ENCODE data around the gene HOXC11.
A peak's percentile ranks its signal among the peaks of the same experiment; 100 is the strongest.

HOXC11 gene

GRCh38 chr12:54015018-54015931 is 42.3 kb downstream of the HOXC11 start:
- no peak for DNase-seq (ENCODE audit: low read depth)
- peak overlapping the region; percentile 78 for H3K4me3 ChIP-seq (ENCODE audit: low read depth, low read length)

- no peak for DNase-seq (ENCODE audit: low read depth)
- peak overlapping the region; percentile 78 for H3K4me3 ChIP-seq (ENCODE audit: low read depth, low read length)
Observed at GRCh38 chr12:54016051-54016450, 43.1 kb downstream of the HOXC11 start.

GRCh38 chr12:54016478-54016964 is 43.6 kb downstream of the HOXC11 start:
- peak overlapping the region; percentile 78 for H3K4me3 ChIP-seq (ENCODE audit: low read depth, low read length)
- peak; percentile 85 for DNase-seq (ENCODE audit: low read depth)

GRCh38 chr12:54017027-54017788 is 44.3 kb downstream of the HOXC11 start:
- H3K4me3 ChIP-seq (ENCODE audit: low read depth, low read length): peak overlapping the region; percentile 78
- DNase-seq (ENCODE audit: low read depth): no peak

GRCh38 chr12:54017878-54018467 is 45.0 kb downstream of the HOXC11 start:
- DNase-seq (ENCODE audit: low read depth): peak; percentile 85
- peak overlapping the region; percentile 78 for H3K4me3 ChIP-seq (ENCODE audit: low read depth, low read length)

GRCh38 chr12:54018468-54018984 is 45.6 kb downstream of the HOXC11 start:
- peak overlapping the region; percentile 78 for H3K4me3 ChIP-seq (ENCODE audit: low read depth, low read length)
- DNase-seq (ENCODE audit: low read depth): no peak

- peak overlapping the region; percentile 78 for H3K4me3 ChIP-seq (ENCODE audit: low read depth, low read length)
- DNase-seq (ENCODE audit: low read depth): no peak
Observed at GRCh38 chr12:54019091-54019811, 46.3 kb downstream of the HOXC11 start.

GRCh38 chr12:54019924-54020590 is 47.1 kb downstream of the HOXC11 start:
- no peak for DNase-seq (ENCODE audit: low read depth)
- H3K4me3 ChIP-seq (ENCODE audit: low read depth, low read length): peak overlapping the region; percentile 78

- peak overlapping the region; percentile 78 for H3K4me3 ChIP-seq (ENCODE audit: low read depth, low read length)
- DNase-seq (ENCODE audit: low read depth): no peak
Observed at GRCh38 chr12:54020591-54021405, 47.9 kb downstream of the HOXC11 start.

- H3K4me3 ChIP-seq (ENCODE audit: low read depth, low read length): peak overlapping the region; percentile 78
- no peak for DNase-seq (ENCODE audit: low read depth)
Observed at GRCh38 chr12:54021432-54022013, 48.6 kb downstream of the HOXC11 start.

- DNase-seq (ENCODE audit: low read depth): no peak
- peak overlapping the region; percentile 28 for H3K4me3 ChIP-seq (ENCODE audit: low read depth, low read length)
Observed at GRCh38 chr12:54022960-54023884, 50.3 kb downstream of the HOXC11 start.

- peak overlapping the region; percentile 28 for H3K4me3 ChIP-seq (ENCODE audit: low read depth, low read length)
- no peak for DNase-seq (ENCODE audit: low read depth)
Observed at GRCh38 chr12:54024127-54024526, 51.2 kb downstream of the HOXC11 start.

GRCh38 chr12:54024581-54025305 is 51.8 kb downstream of the HOXC11 start:
- H3K4me3 ChIP-seq (ENCODE audit: low read depth, low read length): peak overlapping the region; percentile 28
- no peak for DNase-seq (ENCODE audit: low read depth)

GRCh38 chr12:54025499-54026405 is 52.8 kb downstream of the HOXC11 start:
- no peak for DNase-seq (ENCODE audit: low read depth)
- peak overlapping the region; percentile 28 for H3K4me3 ChIP-seq (ENCODE audit: low read depth, low read length)
